T-helper 22 cell (primary cell): ENCODE results near the gene RHOD.

Experiments
- DNase-seq: peaks from one replicate; pipeline ENCODE4 v3.0.0-alpha.2; 2020; ENCODE audit warnings: low read depth

The RHOD gene, protein sequence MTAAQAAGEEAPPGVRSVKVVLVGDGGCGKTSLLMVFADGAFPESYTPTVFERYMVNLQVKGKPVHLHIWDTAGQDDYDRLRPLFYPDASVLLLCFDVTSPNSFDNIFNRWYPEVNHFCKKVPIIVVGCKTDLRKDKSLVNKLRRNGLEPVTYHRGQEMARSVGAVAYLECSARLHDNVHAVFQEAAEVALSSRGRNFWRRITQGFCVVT

DNA sequence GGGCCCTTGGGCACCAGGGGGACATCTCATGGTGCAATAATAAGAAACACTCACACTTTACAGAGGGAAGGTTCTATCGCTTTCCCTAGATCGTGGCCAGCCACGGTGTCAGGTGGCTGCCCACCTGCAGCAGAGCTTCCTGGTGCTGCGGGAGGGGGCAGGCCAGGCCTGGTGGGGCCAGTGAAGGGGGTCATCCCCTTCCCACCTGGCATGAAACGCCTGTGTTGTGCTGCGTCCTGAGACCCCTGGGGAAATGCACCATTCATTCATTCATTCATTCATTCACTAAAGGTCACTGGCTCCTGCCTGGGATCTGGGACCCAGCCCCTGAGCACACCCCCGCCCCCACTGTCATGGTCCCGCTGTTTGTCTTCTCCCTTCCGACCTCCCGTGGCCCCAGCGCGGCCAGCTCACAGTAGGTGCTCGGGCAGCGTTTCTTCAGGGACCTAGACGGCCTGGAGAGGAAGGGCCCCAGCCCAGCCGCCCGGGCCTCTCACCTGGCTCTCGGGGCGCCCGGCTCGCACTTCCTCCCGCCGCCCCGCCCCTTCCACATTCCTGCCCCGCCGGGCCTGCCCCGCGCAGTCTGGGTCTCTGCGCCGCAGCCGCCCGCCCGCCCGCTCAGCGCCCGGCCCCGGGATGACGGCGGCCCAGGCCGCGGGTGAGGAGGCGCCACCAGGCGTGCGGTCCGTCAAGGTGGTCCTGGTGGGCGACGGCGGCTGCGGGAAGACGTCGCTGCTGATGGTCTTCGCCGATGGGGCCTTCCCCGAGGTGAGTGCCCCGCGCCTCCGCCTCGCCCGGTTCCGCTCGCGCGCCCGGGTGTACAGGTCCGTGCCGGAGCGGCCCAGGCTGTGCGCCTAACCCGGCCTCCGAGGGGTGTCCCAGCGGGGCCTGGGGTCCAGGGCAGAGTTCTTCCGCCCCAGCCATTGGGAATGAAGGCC lies at the start of gene RHOD:
RHOD (plus strand) TSS at position 581 of the 938 bp plus-strand sequence; CDS start at position 637, 56 bp downstream.
- no peak for DNase-seq

DNA sequence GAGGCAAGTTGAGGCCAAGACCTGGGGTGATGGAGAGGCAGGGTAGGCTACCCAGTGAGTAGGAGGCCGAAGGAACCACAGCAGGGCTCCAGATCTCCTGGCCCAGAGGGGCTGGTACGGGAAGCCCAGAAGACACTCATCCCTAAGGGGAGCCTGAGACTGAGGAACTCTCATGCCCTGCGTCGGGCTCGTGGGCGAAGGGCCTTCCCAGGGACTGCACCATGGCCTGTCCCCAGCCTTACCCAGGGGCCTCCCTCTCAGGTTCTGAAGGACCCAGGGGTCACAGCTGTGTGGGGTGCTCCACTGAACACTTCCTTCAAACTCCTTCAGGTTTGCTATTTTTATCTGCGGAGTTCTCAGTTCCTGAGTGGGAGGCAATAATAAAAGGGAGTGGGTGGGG lies 49.5 kb upstream of the RHOD start:
- DNase-seq = no peak

DNA sequence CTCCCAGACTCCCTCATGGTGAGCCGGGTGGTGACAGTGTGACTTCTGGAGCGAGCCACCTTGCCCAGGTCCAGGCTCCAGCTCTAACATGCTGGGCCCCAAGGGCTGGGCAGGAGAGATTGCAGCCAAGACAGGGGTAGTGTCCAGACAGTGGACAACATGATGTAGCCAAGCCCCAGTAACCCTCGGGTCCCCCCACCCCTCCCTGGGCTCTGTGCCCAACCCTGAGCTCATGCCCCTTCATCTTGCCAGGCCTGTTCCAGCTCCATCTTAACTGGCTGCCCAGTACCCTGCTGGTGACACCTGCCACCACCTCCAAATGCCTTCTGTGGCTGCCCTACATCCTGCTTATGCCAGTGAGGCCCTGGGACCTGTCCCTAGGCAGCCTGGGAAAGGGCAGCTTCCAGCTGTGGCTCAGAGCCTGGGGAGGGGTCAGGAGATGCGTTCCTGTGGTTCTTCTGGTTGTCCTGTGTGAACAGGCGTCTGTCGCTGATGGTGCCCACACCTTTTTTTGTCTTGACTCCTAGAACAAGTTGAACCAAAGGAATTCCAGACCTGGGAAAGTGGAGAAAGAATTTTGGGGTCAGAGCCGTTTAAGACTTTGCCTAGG lies 46.2 kb upstream of the RHOD start:
- DNase-seq = no peak

DNA sequence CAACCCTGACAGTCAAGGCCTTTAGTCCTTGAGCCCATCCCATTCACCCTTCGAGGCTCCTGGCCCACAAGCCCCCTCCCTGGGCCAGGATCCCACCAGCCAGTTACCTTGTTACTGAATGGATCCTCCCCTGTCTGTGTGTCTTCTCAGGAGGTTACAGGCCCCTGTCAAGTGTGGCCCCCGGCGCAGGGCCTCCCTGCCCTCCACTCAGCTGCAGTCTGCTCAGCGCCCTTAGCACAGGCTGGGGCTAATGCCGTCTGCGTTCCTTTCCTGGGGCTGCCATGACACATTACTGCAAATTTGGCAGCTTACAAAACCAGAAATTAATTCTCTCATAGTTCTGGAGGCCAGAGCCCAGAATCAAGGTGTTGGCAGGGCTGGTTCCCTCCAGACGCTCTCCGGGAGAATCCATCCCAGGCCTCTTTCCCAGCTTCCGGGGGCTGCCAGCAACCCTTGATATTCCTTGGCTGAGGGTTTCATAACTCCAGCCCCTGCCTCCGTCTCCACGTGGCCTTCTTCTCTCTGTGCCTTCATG lies 43.1 kb upstream of the RHOD start:
- no peak for DNase-seq

DNA sequence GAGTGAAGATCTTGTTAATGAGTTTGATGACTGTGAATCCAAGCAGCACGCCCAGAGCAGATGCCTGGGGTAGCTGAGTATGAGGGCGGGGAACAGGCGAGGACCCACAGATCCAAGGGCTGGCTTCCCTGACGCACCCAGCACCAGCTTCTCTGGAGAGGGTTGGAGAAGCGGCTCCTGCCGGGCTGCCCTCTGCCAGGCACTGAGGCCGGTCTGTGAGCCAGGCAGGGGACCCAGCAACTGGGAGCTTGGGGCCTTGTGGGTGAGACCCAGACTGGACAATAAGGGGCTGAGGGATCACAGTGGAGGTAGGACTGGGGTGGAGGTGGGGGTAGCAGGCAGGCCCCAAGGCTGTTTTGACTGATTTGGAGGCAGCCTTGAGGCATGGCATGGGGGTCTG lies 42.3 kb upstream of the RHOD start:
- no peak for DNase-seq

DNA sequence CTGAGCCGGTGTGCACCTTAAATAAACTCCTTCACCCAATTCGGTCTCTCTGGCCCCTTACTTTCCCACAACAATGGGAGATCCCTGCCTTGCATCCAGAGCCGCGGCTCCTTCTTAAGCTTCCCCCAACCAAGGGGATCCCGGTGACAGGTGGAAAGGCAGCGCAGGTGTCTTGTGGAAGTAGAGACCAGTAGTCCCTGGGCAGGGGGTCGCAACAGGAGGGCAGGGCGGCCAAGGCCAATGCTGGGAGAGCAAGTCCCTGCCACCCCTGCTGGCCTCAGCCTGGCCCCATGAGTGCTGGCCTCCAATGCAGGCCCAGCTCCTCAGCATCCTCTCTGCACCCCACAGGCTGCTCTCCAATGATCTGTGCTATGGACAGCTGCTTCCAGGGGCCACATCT lies 41.6 kb upstream of the RHOD start:
- no peak for DNase-seq

DNA sequence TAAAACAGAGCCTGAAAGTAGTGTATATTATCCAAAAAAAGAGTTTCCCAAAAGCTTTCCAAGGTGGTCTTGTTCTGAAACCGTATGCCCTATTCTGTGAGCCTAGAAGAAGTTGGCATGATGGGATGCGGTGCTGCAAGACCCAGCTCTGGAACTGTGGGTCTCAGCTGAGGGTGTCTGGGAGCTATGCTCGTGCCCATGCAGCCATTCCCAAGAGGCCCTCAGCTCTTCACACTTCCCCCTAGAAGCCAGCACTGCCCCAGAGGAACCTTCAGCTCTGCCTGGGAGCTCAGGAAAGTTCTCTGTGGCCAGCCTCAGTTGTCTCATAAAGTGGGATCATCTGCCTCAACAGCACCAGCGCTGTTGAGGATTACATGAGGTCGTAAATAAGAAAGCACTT lies 40.1 kb upstream of the RHOD start:
- DNase-seq = no peak

DNA sequence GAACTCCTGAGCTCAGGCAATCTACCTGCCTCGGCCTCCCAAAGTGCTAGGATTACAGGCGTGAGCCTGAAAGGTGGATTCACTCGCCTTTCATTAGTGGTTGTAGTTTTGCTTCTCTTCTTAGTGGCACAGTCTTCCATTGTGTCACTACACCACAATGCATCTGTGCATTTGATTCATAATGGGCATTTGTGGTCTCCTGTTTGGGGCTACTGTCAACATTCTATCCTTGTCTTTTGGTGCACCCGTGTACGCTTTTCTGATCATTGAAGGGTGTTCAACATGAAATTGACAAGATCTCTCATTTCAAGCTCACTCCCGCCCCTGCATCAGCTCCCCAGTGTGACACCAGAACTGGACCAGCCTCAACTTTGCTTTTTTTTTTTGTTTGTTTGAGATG lies 35.7 kb upstream of the RHOD start:
- DNase-seq = no peak

DNA sequence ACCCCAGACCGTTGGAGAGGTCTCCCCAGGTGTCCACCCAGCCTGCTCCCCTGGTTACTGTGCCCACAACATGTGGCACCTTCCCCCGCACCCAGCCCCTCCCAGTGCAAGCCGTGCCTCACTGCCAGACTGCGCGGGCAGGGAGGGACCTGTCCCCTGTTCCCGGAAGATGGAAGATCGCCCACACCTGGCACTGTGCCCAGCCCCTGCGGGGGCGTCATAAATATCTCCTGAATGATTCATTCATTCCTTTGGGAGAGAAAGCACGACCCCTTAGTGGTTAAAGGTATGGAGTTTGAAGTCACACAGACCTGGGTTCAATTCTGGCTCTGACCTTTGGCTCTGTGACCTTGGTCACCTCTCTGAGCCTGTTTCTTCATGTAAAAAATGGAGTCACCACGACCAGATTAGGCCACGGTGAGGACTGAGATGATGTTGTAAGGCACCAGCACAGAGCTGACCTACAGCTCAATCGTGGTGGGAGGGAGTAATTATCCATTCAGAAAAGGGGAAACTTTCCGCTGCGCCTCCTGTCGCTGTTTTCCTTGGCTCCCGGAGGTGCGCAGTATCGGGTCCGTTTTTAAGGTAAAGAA lies 34.2 kb upstream of the RHOD start:
- no peak for DNase-seq

DNA sequence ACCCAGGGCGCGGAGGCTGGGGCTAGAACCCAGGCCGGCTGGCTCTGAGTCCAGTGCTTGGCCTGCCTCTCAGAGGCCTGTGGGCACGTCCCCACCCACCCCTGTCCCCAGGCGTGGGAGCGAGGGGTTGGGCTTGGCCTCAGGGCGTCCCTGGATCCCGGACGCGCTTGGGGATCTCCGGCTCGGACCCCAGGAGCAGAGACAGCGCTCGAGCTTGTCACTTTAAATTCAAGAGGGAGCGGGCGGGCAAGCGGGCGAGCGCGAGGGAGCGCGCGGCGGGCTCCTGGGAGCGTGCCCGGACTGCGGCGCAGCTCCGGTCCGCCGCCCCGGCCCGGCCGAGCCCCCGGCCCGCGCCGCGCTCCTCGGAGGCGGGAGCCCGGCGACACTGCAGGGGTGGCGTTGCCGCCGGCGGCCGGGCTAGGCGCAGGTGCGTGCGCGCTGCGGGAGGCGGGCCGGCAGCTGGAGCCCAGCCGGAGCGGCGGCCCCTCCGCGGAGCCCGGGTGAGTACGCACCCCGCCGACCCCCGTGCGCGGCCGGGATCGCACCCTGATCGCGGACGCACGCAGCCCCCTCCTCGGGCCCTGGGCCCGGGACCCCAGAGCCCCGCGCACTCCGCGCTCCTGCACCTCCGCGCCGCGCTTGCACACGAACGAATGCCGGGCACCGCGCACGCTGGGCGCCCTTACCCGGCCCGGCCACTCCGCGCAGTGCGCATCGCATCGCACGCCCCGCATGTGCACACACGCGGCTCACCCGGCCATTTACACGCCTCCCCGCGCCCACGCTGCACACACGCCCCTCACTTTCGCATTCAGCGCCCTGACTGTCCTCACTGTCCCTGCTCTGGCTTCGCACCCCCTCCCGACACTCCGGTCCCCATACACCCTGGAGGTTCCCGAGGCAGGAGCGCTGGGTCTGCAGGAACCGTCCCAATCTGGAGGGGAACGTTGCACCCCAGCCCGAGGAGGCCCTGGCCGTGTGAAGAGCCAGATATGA lies 33.4 kb upstream of the RHOD start, which contains the start of gene SYT12:
SYT12 (plus strand) TSS at position 174 of the 996 bp plus-strand sequence. CDS start 7,011 bp downstream, outside the sequence.
- DNase-seq = no peak

DNA sequence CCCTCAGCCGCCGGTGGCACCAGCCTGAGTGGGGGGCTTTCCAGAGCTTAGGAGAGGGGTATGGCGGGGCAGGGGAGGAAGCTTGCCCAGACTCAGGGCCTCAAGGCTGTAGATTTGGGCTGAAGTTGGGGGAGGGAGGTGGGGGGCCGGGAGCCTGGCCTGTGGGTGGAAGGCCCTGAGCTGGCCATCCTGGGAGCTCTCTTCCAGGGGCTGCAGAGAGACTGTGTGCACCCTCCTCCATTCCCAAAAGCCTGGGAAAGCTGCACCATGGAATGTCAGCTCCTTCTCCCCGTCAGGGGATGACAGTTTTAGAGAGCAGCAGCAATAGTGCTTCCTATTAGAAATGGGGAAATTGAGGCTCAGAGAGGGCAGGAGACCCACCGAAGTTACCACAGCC lies 32.7 kb upstream of the RHOD start:
- no peak for DNase-seq

DNA sequence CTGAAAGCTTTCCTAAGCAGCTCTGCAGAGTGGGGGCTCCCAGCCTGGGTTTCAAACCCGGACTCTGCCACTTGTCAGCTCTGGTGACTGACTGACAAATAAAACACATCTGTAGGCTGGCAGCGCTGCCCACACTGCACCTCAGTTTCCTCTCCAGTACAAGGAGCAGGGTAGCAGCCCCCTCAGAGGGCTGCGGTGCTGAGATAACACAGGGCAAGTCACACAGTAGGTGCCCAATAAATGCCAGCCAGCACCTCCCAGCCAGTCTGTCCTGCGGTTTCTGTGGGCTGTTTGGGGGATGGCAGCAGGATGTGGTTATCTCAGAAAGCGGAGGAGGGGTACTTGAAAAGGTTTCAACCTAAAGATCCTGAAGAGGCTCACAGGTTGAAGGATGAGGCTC lies 32.2 kb upstream of the RHOD start:
- peak; percentile 10 for DNase-seq

DNA sequence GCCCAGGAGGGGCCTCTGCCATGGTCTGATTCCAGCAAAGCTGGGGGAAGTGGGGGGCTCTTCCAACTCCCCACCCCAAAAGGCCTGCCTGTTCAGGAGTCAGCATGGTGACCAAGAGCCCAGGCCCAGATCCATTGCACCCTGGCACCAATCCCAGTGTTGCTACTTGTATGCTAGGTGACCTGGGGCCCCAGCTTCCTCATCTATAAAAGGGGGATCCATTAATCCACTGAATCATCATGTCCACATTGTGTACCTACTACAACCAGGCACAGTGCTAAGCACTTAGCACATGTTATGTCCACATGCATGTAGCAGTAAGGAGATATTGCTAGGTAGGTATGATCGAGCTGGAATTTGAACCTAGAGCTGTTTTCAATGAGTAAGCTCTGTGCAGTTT lies 31.7 kb upstream of the RHOD start:
- no peak for DNase-seq

DNA sequence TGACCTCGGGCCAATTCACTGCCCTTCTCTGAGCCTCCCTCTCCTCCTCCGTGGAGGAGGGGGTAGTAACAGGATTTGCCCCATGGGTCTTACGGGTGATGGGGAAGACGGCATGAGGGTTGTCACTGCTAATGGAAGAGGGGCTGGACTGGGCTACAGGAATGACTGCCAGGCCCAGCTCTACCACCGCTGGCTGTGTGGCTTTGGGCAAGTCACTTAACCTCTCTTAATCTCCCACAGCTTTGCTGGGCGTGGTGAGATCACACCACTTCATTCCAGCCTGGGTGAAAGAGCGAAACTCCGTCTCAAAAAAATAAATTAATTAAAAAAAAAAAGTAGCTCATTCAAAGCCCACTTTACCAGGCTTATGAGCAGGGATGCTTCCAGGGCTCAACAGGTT lies 30.9 kb upstream of the RHOD start:
- no peak for DNase-seq

DNA sequence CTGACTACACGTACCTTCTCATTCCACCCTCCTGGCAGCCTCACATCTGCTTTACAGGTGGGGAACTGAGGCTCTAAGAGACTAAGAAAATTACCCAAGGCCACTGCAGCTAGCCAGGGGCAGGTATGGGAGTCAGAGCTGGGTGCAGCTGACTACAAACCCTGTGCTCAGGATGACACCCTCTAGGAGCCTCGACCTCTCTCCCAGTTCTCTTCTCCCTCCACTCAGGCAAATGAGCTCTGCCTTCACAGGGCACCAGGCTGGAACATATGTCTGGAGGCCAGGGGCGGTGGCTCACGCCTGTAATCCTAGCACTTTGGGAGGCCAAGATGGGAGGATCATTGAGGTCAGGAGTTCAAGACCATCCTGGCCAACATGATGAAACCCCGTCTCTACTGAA lies 29.7 kb upstream of the RHOD start:
- DNase-seq = no peak

DNA sequence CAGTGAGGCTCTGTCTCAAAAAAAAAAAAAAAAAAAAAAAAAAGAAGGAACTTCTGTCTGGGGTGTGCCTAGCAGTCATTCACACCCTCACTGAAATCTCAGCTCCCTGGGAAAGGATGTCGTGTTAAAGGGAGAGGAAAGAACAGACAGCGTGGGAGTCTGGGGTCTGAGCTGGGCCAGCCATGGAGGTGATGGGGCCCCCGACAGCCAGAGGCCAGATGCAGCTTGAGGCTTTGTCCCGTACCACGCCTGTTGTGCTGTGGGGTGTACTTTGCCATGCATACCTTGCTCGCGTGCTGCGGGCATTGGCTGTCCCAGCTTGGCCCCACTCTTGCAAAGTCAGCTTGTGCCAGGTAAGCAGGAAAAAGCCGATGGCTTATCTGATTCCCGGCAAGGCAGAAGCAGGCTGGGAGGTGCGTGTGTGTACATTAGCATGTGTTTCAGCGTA lies 29.1 kb upstream of the RHOD start:
- no peak for DNase-seq

DNA sequence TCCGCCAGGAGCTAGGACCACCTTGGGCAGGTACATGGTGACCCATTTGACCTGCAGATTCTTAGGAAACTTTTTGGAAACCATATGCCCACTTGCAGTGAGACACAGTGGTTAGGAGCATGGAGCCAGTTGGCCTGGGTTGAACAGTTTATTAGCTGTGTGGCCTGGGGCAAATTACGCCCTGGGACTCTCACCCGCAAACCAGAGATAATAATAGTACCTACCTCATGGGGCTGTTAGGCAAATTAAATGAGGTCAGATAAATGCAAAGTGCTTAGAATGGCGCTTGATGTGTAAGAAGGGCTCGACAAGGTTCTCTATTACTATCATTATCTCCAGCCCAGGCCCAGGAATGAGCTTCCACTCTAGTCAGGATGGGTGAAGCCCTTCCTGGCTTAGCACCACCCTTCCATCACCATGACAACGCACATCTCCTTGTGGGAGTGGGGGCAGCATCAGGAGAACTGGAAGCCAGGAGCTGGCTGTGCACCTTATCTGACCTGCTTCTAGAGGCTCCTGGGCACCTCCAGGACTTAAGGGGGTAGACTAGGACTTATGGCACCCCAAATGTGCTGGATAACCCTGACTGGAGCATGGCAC lies 28.6 kb upstream of the RHOD start:
- DNase-seq = no peak

DNA sequence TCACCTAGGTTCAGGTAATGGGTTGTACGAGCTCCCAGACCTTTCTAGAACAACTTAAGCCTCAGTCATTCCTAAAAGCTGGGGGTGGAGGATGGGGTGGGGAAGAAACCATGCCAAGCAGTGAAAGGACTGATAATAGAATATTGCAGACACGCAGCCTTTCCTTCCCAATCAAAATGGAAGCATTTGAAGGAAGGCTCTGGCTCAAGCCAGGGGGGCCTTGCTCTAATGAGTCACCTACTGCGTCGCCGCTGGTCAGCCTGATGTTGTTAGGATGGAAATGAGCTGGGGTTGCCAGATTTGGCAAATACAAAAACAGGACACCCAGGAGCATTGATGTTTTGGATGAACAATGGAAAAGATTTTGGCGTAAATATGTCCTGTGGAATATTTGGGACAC lies 27.5 kb upstream of the RHOD start:
- DNase-seq = no peak

DNA sequence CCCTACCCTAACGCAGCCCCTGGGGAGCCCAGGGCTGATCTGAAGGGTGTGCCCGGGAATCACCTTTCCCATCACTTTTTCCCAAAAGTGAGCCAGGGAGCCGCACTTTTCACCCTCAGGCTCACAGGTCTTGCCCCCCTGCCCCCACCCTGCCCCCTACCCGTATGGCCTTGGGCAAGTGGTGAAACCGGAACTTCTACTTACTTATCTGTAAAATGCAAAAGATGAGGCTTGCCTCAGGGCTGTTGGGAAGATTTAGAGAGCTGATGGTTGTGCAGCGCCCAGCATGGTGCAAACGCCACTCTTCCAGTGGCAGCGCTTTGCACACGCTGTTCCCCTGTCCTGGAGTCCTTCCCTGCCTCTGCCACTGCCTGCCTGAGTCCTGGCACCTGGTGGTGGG lies 25.7 kb upstream of the RHOD start:
- no peak for DNase-seq

DNA sequence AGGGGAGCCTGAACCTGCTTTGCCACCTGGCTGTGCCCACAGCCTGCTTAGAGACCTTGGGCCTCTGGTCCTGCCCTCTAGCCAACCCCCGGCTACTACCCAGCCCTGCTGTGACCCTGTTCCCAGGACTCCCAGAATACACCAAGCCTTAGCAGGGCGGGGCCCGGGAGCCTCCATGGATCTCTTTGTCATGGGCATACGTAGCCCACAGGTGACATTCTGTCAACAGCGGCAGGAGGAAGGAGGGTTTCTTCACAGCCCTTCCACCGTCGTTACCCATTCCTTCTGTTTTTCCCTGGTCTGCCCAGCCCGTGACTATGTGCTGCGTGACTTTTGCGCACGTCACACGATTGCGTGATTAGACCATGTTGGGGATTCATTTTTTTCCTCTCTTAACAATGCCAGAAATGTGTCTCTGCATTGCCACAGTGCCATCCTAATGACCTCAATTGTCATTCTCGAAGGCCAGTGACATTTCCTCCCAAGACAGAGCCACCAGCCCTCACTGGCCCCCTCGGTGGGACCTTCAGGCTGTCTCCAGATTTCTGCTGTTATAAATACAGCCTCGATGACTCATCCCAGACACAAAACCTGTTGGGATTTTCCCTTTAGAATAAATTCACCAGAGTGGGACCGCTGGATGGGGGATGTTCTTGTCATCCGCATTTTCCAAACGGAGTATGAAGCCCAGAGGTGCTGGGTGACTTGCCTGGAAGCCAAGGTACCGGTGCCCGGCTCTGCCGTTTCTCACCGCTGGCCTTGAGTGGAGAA lies 24.7 kb upstream of the RHOD start:
- no peak for DNase-seq
